AG10803 (cell line): ENCODE data around the gene MAMSTR.

Experiments
- DNase-seq: peaks from one replicate; pipeline ENCODE4 v3.0.0; 2010; ENCODE audit warnings: low read depth
- H3K4me3 ChIP-seq: 2 replicates; pipeline ENCODE4 v1.5.1; 2011; ENCODE audit warnings: mild to moderate bottlenecking, low read length, control low read depth
- CTCF ChIP-seq: conservative IDR thresholded peaks from 2 replicates; pipeline ENCODE4 v1.5.1; 2011; ENCODE audit warnings: mild to moderate bottlenecking, low read length, control low read depth, inconsistent platforms

The MAMSTR gene

DNA sequence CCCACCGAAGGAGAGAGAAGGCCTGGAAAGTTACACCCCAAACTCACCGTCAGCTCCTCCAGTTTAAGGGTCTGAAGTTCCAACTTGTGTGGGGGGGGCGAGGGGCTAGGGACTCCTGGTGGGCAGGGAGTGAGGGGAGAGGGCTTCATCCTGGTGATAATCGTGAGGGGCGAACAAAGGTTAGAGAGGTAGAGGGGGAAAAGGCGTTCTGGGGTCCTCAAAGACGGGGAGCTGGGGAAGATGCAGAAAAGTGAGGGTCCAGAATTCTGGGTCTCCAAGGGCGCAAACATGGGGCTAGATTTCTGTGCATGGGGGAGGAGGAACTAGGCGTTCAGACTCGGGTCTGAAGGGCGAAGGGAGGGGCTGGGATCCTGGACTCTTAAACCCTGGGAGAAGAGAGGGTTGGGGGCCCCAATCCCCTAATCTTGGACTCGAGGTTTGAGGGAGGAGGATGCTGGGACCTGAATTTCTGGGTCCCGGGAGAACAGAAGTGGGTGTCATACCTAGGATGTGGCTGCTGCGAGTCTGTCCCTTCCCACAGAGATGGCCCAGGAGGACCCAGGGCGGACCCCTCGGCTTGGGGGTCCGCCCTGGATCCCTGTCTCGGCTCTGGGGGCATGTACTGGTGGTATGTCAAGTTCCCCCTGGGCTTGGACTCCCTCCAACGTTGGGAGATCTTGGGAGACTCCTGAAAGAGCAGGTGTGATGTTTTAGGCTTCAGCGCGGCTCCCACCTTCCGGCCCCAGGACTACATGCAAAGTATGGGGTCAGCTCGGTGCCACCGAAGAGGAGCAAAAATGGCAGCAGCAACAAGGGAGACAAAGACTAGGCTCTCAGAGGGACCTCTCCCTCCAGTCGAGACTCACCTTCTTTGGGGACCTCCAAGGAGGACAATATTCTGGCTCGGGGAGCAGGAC is 4.5 kb downstream of the MAMSTR start:
- no peak for TF ChIP-seq CTCF
- DNase-seq: no peak
- peak overlapping the region; percentile 69 for H3K4me3 ChIP-seq

DNA sequence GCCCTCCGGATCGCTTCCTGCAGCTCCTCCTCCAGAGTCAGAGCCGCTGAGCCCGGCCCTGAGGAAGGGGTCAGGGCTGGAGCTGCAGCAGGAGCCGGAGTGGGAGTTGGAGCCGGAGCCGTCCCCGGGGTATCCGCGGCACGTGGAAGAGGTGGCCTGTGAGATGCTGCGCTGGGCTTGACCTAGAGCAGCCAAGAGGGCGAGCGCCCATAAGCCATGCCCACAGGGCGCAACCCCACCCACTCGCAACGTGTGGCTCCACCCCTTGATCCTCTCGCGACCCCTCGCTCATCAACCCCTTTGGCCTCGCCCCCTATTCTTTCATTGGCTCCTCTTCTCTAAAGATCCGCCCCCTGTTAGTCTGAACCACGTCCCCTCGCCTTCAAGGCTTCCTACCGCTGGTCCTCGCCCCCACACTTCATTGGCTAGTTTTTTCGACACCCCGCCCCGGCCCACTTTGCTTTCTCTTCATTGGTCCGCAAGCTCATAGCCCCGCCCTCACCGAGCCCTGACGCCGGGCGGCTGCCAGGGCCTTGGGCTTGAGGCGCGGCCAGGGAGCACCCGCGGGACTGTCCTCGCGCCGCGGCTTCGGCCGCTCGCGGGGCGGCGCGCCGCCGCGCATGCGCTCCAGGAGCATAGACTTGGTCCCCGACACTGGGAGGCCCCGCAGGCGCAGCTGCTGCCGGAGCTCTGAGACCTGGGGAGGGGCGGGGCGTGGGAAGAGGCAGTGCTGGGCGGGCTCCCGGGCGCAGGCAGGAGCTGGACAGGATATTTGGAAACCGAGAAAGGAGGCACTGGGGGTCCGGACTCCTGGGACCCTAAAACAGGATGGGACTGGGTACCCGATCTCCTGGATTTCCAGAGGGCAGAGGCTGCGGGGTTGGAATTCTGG is 5.4 kb downstream of the MAMSTR start:
- no peak for TF ChIP-seq CTCF
- peak overlapping the region; percentile 84 for H3K4me3 ChIP-seq
- peak; percentile 100 for DNase-seq

GRCh38 chr19:48713041-48713863 is 6.3 kb downstream of the MAMSTR start:
- TF ChIP-seq CTCF: peak; percentile 27
- no peak for DNase-seq
- peak overlapping the region; percentile 84 for H3K4me3 ChIP-seq

- DNase-seq: no peak
- no peak overlapping the region for H3K4me3 ChIP-seq
- TF ChIP-seq CTCF: no peak
Measured at GRCh38 chr19:48711106-48711662, 8.3 kb downstream of the MAMSTR start.

- TF ChIP-seq CTCF: no peak
- no peak overlapping the region for H3K4me3 ChIP-seq
- no peak for DNase-seq
Measured at GRCh38 chr19:48708471-48708870, 11.1 kb downstream of the MAMSTR start.

DNA sequence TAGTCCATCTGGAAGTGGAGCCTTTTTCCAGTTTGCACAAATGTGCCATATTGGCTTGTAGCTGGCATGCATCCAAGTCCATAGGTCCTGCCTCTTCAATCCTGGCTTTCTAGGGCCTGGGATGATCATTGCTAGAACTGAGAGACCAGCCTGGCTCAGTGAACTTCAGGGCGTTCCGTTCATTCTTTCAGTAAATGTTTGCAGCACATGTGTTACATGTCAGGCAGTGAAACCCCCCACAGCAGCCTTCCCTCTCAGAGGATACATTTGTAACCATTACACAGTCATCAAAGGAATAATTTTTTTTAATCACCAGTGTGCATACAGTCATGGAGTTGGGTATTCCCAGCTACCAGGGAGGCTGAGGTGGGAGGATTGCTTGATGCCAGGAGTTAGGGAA is 14.1 kb downstream of the MAMSTR start:
- DNase-seq: peak; percentile 25
- no peak overlapping the region for H3K4me3 ChIP-seq
- TF ChIP-seq CTCF: no peak
